Measurements from ENCODE around the gene TMEM266.

DNA sequence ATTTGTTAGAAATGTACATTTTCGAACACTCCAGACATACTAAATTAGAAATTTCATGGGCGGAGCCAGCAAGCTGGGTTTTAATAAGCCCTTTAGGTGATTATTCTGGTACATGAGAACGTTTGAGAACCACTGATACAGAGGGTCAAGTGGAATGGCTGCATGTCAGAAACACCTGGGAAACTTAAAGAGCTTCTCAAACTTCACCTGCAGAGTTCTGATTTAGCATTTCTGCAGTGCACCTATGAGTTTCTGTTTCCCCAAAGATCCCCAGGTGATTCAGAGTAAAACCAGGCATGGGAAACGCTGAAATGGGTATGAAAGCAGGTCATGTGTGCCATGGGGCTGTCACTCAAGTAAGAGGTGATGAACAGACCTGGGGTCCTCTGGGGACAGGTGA, 68.1 kb downstream of the TMEM266 start:
- TF ChIP-seq, protein P1, sequence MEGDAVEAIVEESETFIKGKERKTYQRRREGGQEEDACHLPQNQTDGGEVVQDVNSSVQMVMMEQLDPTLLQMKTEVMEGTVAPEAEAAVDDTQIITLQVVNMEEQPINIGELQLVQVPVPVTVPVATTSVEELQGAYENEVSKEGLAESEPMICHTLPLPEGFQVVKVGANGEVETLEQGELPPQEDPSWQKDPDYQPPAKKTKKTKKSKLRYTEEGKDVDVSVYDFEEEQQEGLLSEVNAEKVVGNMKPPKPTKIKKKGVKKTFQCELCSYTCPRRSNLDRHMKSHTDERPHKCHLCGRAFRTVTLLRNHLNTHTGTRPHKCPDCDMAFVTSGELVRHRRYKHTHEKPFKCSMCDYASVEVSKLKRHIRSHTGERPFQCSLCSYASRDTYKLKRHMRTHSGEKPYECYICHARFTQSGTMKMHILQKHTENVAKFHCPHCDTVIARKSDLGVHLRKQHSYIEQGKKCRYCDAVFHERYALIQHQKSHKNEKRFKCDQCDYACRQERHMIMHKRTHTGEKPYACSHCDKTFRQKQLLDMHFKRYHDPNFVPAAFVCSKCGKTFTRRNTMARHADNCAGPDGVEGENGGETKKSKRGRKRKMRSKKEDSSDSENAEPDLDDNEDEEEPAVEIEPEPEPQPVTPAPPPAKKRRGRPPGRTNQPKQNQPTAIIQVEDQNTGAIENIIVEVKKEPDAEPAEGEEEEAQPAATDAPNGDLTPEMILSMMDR (conservative IDR thresholded peaks at IDR 0.05; ENCODE audit: low read length): no peak
- TF ChIP-seq EZH2phosphoT487 (IDR thresholded peaks at IDR 0.05; ENCODE audit: borderline replicate concordance): no peak
